GM19438 (cell line): Measurements from ENCODE around the gene PARP14.

Experiments
- ATAC-seq: cut with Tn5 transposase; IDR thresholded peaks from one replicate; pipeline ENCODE4 v1.9.1; 2021; ENCODE audit warnings: low read depth; ENCODE audit not compliant: unreplicated experiment

PARP14 gene

DNA sequence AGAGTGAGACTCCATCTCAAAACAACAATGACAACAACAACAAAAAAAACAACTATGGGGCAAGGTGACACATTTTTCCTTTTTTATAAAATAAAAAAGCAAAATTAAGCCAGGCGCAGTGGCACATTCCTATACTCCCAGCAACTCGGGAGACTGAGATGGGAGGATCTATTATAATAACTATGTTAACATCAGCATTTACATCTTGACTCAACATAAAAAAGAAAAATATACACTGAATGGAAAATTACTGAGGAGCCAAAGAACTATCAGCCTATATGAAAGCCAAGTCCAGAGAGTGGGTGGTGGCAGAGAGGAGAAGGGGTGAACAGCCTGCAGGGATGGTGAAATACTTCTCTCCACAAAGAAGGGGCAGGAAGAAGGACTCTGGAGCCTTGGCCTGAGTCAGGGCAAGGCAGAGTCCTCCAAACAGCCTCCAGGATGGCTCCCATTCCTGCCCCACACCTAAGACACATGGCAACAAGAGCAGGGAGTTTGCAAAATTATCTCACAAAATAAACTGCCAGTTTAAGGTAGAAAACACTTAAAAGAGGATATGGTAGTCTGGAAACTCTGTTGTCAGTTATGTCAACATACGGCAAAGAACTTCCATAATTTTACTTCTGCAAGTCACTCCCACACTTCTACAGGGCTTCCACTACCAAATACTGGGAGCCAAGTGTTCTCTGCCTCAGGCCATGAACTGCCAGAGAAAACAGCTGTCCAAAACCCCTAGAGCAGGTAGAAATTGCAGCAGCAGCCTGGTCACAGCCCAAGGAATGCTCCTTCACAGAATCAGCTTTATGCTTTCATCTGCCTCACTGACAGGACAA lies 87.1 kb downstream of the PARP14 start:
- no peak for ATAC-seq

DNA sequence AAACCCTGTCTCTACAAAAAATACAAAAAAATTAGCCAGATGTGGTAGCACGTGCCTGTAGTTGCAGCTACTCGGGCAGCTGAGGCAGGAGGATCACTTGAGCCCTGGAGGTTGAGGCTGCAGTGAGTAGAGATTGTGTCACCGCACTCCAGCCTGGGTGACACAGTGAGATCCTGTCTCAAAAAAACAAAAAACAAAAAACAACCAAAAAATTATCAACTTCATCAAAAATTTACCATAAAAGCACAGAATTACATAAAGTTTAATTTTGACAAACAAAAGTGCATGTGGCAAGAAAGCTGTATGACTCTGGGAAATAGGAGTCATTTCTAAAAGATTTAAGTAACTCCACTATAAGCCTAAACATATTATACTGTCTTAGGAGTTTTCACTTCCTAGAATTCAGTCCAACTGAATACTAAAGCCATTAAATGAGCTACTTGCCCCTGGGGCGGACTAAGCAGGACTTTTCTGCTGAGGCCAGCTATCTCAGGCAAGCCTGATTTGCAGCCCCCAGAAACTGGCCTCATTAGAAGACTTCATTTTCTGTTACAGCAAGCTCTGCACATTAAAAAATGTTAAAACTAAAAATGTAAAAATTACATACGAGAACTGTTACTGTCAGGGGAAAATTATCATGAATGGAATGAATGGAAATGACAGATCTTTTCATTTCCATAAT lies 90.0 kb downstream of the PARP14 start:
- ATAC-seq: no peak

DNA sequence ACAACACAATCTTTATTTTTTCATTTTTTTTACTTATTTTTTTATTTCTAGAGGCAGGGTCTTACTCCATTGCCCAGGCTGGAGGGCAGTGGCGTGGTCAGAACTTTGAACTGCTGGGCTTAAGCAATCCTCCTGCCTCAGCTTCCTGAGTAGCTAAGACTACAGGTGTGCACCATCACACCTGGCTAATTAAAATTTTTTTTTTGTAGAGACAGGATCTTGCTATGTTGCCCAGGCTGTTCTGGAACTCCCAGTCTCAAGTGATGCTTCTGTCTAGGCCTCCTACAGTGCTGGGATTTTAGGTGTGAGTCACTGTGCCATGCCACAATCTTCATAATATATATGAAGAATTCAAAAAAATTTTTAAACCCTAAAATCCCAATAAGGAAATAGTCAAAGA lies 92.2 kb downstream of the PARP14 start:
- ATAC-seq: no peak

DNA sequence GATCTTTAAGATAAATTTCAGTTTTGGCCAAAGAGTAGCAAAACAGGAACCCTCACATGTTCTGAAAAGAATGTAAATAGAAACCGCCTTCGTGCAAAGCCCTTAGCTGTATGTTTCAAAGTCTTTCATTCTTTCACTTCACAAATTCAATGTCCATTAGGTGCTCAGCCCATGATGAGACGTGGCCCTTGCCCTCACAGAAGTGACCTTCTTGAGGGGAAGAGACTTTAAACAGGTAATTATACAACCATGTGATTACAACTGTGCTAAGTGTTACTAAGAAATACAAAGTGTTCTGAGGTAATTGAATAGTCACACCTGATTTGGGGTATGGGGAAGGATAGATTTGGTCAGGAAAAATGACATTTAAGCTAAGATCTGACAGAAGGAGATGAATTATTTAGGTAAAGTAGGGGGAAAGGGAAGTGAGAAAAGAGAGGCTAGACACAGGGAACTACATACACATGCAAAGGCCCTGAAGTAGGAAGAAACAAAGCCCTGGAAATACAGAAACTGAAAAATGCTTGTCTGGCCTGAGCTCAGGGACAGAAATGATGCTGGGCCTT lies 93.4 kb downstream of the PARP14 start:
- ATAC-seq: peak; percentile 63

DNA sequence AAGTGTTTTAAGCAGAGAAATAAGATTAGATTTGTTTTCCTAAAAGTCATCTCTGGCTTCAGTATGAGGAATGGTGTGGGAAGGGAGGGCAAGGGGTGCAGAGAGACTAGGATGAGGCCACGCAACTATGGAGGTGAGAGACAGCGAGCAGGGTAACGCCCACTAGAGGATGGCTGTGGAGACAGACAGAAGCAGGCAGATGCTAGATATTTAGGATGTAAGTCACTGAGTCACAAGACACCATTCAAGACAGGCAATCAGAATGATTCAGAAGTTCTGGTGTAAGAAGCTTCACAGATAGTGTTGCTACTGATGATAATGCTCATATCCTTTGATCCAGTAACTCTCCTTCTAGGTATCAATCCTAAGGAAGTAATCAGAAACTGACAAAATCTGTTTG lies 93.9 kb downstream of the PARP14 start:
- no peak for ATAC-seq

DNA sequence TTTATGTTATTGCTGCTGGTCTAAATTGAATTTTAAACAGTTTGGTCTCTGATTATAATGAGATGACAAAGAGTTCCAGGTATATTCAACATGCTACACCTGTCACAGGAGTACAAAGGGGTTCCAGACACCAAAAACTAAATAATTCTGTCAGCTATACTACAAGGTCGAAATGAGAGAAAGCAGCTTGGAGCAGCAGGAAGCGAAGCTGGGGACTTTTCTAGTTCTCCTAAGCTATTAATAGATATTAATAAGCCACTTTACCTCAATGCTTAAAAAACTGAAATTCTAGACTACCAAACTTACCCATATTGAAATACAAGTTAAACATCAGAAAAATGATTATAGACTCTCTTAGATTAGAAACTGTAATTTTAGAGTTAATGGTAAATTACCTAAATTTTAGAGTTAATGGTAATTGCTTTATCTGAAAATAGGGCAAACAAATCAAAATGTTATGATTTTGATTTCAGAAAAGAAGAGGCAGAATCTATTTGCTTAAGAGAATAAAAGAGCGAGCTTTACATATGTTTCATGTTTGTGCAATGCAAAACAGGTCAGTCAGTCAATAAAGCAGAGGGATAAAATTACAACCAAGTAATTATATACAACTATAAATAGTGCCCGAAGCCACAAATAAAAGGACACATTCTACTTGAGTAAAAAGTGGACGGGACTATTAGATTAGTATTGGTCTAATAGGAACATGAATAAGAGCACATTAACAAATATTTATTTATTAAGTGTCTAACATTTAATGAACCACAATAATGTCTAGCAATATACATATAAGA lies 96.2 kb downstream of the PARP14 start:
- ATAC-seq: no peak

DNA sequence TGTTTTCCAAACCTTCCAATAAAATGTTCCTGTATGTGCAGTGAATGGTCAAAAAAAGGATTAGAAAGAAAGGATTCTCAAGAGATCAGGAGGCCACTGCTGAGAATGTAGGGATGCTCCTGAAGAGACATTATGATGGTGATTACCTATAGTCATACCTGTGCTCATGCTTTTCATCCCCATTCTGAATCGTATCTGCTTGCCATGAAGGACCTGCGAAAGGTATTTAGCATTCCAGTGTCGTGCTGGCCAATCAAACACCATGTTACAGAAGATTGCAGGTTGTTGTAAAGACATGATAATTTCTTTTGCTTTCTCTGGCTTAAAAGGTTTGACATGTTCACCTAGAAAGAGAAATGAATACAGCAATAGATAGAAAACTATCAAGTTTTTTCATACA lies 96.9 kb downstream of the PARP14 start:
- no peak for ATAC-seq
